ENCODE results near the gene LRRN2.

The LRRN2 gene

GRCh38 chr1:204643503-204643902 is 42.0 kb downstream of the LRRN2 start:
- DNase-seq (ENCODE audit: low read depth) = no peak
- H3K4me3 ChIP-seq (ENCODE audit: low read depth, low read length) = no peak overlapping the region
- TF ChIP-seq CTCF (IDR thresholded peaks at IDR 0.05; ENCODE audit: low read depth, low read length) (no peak), POLR2A (IDR thresholded peaks at IDR 0.05; ENCODE audit: extremely low read depth, insufficient read length) (no peak), MYC (IDR thresholded peaks at IDR 0.05; ENCODE audit: low read depth, low read length) (no peak), MAX (IDR thresholded peaks at IDR 0.05; ENCODE audit: low read depth, low read length) (no peak)

- TF ChIP-seq MYC (IDR thresholded peaks at IDR 0.05; ENCODE audit: low read depth, low read length) (no peak), MAX (IDR thresholded peaks at IDR 0.05; ENCODE audit: low read depth, low read length) (no peak), POLR2A (IDR thresholded peaks at IDR 0.05; ENCODE audit: extremely low read depth, insufficient read length) (no peak), CTCF (IDR thresholded peaks at IDR 0.05; ENCODE audit: low read depth, low read length) (no peak)
- no peak for DNase-seq (ENCODE audit: low read depth)
- no peak overlapping the region for H3K4me3 ChIP-seq (ENCODE audit: low read depth, low read length)
Observed at GRCh38 chr1:204641936-204642335, 43.6 kb downstream of the LRRN2 start.

- DNase-seq (ENCODE audit: low read depth) = no peak
- H3K4me3 ChIP-seq (ENCODE audit: low read depth, low read length) = no peak overlapping the region
- TF ChIP-seq MAX (IDR thresholded peaks at IDR 0.05; ENCODE audit: low read depth, low read length) (no peak), CTCF (IDR thresholded peaks at IDR 0.05; ENCODE audit: low read depth, low read length) (no peak)
Observed at GRCh38 chr1:204641455-204641854, 44.1 kb downstream of the LRRN2 start.

GRCh38 chr1:204640578-204640977 is 45.0 kb downstream of the LRRN2 start:
- TF ChIP-seq MAX (IDR thresholded peaks at IDR 0.05; ENCODE audit: low read depth, low read length) = no peak
- no peak for TF ChIP-seq CTCF (IDR thresholded peaks at IDR 0.05; ENCODE audit: low read depth, low read length)
- TF ChIP-seq POLR2A (IDR thresholded peaks at IDR 0.05; ENCODE audit: extremely low read depth, insufficient read length) = no peak
- TF ChIP-seq MYC (IDR thresholded peaks at IDR 0.05; ENCODE audit: low read depth, low read length) = no peak
- no peak overlapping the region for H3K4me3 ChIP-seq (ENCODE audit: low read depth, low read length)
- DNase-seq (ENCODE audit: low read depth) = no peak

GRCh38 chr1:204634260-204634910 is 51.2 kb downstream of the LRRN2 start:
- no peak for DNase-seq (ENCODE audit: low read depth)
- no peak overlapping the region for H3K4me3 ChIP-seq (ENCODE audit: low read depth, low read length)
- TF ChIP-seq MYC (IDR thresholded peaks at IDR 0.05; ENCODE audit: low read depth, low read length) = no peak
- TF ChIP-seq MAX (IDR thresholded peaks at IDR 0.05; ENCODE audit: low read depth, low read length) = no peak
- TF ChIP-seq POLR2A (IDR thresholded peaks at IDR 0.05; ENCODE audit: extremely low read depth, insufficient read length) = no peak
- TF ChIP-seq CTCF (IDR thresholded peaks at IDR 0.05; ENCODE audit: low read depth, low read length) = no peak
